ENCODE data around the gene APOA1. TPM values are rescaled to one million over a fixed set of nuclear protein-coding genes. Genes with fewer than 3 reads are reported as not detected.
A peak's percentile ranks its signal among the peaks of the same experiment; 100 is the strongest.

The APOA1 gene
- polyA plus RNA-seq, 1 of the 3 experiments (the other 2 are of a cell fraction): 0.20 TPM

DNA sequence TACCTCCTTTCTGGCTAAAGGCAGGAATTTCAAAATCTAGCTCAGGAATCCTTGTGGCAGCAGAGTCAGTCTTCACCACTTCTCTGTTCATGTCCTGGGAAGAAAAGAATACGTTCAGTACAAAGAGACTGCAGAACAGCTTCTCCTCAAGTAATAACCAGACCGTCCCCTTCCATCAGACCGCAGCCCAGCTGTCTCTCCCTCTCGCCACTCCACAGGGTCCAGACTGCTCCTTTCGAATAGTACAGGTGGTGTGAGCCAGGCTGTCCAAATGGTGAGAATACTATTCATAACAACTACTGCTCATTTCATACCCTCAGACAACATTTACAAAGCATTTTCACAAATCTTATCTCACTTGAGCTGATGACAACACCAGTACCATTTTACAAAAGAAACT lies 50.5 kb downstream of the APOA1 start:
- DNase-seq: peak; percentile 27
- no peaks in the 10 kb centered on the region for H4K20me1 ChIP-seq (ENCODE audit: insufficient read depth)
- H3K4me1 ChIP-seq (ENCODE audit: control insufficient read depth in 1 of 2, insufficient read depth in 2 of 2, low read depth in 1 of 2, low read length in 1 of 2): peaks cover 0 to 20% of the 10 kb centered on the region in 2 experiments; a peak in 2 of 4 replicates
- H3K27me3 ChIP-seq (ENCODE audit: insufficient read depth): no peaks in the 10 kb centered on the region
- peak overlapping the region; percentile 90 for H3K9ac ChIP-seq
- H3K79me2 ChIP-seq (ENCODE audit: insufficient read depth): peaks cover 27% of the 10 kb centered on the region
- peak overlapping the region in 1 of 2 experiments; percentile 58; a peak in 2 of 4 replicates for H3K27ac ChIP-seq (ENCODE audit: low read depth in 2 of 2, low read length in 1 of 2)
- no peaks in the 10 kb centered on the region for H3K9me3 ChIP-seq
- H2AFZ ChIP-seq (ENCODE audit: low read depth): peak overlapping the region; percentile 98; the same call in 1 of the 2 replicates
- no peak for TF ChIP-seq TCF12 (IDR thresholded peaks at IDR 0.05)
- TF ChIP-seq, protein P1, sequence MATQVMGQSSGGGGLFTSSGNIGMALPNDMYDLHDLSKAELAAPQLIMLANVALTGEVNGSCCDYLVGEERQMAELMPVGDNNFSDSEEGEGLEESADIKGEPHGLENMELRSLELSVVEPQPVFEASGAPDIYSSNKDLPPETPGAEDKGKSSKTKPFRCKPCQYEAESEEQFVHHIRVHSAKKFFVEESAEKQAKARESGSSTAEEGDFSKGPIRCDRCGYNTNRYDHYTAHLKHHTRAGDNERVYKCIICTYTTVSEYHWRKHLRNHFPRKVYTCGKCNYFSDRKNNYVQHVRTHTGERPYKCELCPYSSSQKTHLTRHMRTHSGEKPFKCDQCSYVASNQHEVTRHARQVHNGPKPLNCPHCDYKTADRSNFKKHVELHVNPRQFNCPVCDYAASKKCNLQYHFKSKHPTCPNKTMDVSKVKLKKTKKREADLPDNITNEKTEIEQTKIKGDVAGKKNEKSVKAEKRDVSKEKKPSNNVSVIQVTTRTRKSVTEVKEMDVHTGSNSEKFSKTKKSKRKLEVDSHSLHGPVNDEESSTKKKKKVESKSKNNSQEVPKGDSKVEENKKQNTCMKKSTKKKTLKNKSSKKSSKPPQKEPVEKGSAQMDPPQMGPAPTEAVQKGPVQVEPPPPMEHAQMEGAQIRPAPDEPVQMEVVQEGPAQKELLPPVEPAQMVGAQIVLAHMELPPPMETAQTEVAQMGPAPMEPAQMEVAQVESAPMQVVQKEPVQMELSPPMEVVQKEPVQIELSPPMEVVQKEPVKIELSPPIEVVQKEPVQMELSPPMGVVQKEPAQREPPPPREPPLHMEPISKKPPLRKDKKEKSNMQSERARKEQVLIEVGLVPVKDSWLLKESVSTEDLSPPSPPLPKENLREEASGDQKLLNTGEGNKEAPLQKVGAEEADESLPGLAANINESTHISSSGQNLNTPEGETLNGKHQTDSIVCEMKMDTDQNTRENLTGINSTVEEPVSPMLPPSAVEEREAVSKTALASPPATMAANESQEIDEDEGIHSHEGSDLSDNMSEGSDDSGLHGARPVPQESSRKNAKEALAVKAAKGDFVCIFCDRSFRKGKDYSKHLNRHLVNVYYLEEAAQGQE (IDR thresholded peaks at IDR 0.05; ENCODE audit: low read depth, low read length): no peak
- TF ChIP-seq MEF2A (IDR thresholded peaks at IDR 0.05; ENCODE audit: borderline replicate concordance, low read depth): no peak
- TF ChIP-seq JUND (IDR thresholded peaks at IDR 0.05): no peak
- TF ChIP-seq FOSL2 (IDR thresholded peaks at IDR 0.05; ENCODE audit: borderline replicate concordance, low read depth): no peak
- TF ChIP-seq, protein P2, sequence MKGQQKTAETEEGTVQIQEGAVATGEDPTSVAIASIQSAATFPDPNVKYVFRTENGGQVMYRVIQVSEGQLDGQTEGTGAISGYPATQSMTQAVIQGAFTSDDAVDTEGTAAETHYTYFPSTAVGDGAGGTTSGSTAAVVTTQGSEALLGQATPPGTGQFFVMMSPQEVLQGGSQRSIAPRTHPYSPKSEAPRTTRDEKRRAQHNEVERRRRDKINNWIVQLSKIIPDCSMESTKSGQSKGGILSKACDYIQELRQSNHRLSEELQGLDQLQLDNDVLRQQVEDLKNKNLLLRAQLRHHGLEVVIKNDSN (IDR thresholded peaks at IDR 0.05; ENCODE audit: borderline replicate concordance, low read depth): no peak
- no peak for TF ChIP-seq FOXJ3 (CRISPR knock-in tag; IDR thresholded peaks at IDR 0.05)
- TF ChIP-seq RFX5 (IDR thresholded peaks at IDR 0.05; ENCODE audit: low read length): no peak
- TF ChIP-seq SMC3 (IDR thresholded peaks at IDR 0.05; ENCODE audit: low read depth, low read length): no peak
- no peak for TF ChIP-seq NFIC (IDR thresholded peaks at IDR 0.05; ENCODE audit: borderline replicate concordance)
- TF ChIP-seq TAF1 (IDR thresholded peaks at IDR 0.05; ENCODE audit: borderline replicate concordance, low read depth, low read length): no peak
- TF ChIP-seq POLR2AphosphoS5 (IDR thresholded peaks at IDR 0.05; ENCODE audit: low read depth, low read length): no peak
- TF ChIP-seq CHD2 (IDR thresholded peaks at IDR 0.05; ENCODE audit: low read length, partially characterized antibody): no peak
- WGBS (ENCODE audit: low lambda C conversion rate): 35% methylated on average over 5 of the region's 5 CpGs
- peaks cover 42 to 48% of the 10 kb centered on the region in 2 experiments for H3K36me3 ChIP-seq (replicated peaks in 1 of 2; ENCODE audit: control insufficient read depth in 1 of 2, insufficient read depth in 2 of 2, low read length in 1 of 2)
- peak overlapping the region; percentile 75 to 93 for H3K4me3 ChIP-seq (ENCODE audit: low read depth in 2 of 2, low read length in 1 of 2)
- H3K4me2 ChIP-seq: peak overlapping the region; percentile 88
- ChIA-PET POLR2A (interaction anchor here (1.3 to 1.7 kb wide), 2 partner anchors 13 to 357 kb away, joined by 4 to 8 read pairs; partner anchors contain the start of gene PAFAH1B2), CTCF (interaction anchor here (0.8 to 11.4 kb wide), 12 partner anchors 9 to 440 kb away, joined by 3 to 268 read pairs (median 6); partner anchors contain the start of genes APOA4, APOC3 and SIK3)
- no peaks in the 10 kb centered on the region for H3F3A ChIP-seq (replicated peaks; ENCODE audit: insufficient read depth)
- H3K9me2 ChIP-seq: no peaks in the 10 kb centered on the region

DNA sequence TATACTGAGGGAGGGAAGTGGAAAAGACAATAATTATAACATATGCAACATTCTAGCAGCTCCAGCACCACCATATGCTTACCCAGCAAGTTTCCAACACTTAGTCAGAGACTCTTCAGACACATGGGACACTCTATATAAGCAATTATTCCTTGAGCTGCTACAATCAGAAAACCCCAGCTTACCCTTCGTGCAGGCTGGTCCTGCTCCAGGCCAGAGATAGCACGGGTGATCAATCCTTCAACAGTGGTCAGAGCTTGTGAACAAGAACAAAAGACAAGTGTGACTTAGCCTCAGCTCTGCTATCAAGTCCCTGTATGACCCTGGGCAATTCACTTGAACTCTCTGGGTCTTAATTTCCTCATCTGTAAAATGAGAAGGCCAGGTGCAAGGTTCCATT lies 51.1 kb downstream of the APOA1 start:
- H3K79me2 ChIP-seq (ENCODE audit: insufficient read depth): peaks cover 27% of the 10 kb centered on the region
- peaks cover 44 to 53% of the 10 kb centered on the region in 2 experiments for H3K36me3 ChIP-seq (replicated peaks in 1 of 2; ENCODE audit: control insufficient read depth in 1 of 2, insufficient read depth in 2 of 2, low read length in 1 of 2)
- CTCF ChIA-PET: interaction anchor here (0.8 to 11.4 kb wide), 9 partner anchors 9 to 440 kb away, joined by 3 to 268 read pairs (median 6); partner anchors contain the start of genes APOA4, APOC3 and SIK3
- H3K4me3 ChIP-seq (ENCODE audit: low read depth in 2 of 2, low read length in 1 of 2): peak overlapping the region in 1 of 2 experiments; percentile 93; a peak in 3 of 4 replicates
- no peaks in the 10 kb centered on the region for H3F3A ChIP-seq (replicated peaks; ENCODE audit: insufficient read depth)
- H3K9me3 ChIP-seq: no peaks in the 10 kb centered on the region
- H3K27ac ChIP-seq (ENCODE audit: low read depth in 2 of 2, low read length in 1 of 2): no peak overlapping the region
- 57% methylated on average over 2 of the region's 2 CpGs for WGBS (ENCODE audit: low lambda C conversion rate)
- H2AFZ ChIP-seq (ENCODE audit: low read depth): no peak overlapping the region
- H4K20me1 ChIP-seq (ENCODE audit: insufficient read depth): no peaks in the 10 kb centered on the region
- peaks cover 0 to 16% of the 10 kb centered on the region in 2 experiments; a peak in 2 of 4 replicates for H3K4me1 ChIP-seq (ENCODE audit: control insufficient read depth in 1 of 2, insufficient read depth in 2 of 2, low read depth in 1 of 2, low read length in 1 of 2)
- H3K9me2 ChIP-seq: no peaks in the 10 kb centered on the region
- POLR2A ChIA-PET: no interaction called here
- no peaks in the 10 kb centered on the region for H3K27me3 ChIP-seq (ENCODE audit: insufficient read depth)
- no peak for DNase-seq
- H3K4me2 ChIP-seq: peak overlapping the region; percentile 88
- no peak for TF ChIP-seq CHD2 (IDR thresholded peaks at IDR 0.05; ENCODE audit: low read length, partially characterized antibody)
- TF ChIP-seq POLR2AphosphoS5 (IDR thresholded peaks at IDR 0.05; ENCODE audit: low read depth, low read length): no peak
- TF ChIP-seq SIN3A (IDR thresholded peaks at IDR 0.05; ENCODE audit: borderline replicate concordance, low read depth, low read length): no peak
- TF ChIP-seq, protein P2 (IDR thresholded peaks at IDR 0.05; ENCODE audit: borderline replicate concordance, low read depth): no peak
- TF ChIP-seq, protein P3, sequence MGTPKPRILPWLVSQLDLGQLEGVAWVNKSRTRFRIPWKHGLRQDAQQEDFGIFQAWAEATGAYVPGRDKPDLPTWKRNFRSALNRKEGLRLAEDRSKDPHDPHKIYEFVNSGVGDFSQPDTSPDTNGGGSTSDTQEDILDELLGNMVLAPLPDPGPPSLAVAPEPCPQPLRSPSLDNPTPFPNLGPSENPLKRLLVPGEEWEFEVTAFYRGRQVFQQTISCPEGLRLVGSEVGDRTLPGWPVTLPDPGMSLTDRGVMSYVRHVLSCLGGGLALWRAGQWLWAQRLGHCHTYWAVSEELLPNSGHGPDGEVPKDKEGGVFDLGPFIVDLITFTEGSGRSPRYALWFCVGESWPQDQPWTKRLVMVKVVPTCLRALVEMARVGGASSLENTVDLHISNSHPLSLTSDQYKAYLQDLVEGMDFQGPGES (IDR thresholded peaks at IDR 0.05; ENCODE audit: low read depth, low read length): no peak
- TF ChIP-seq, protein P4, sequence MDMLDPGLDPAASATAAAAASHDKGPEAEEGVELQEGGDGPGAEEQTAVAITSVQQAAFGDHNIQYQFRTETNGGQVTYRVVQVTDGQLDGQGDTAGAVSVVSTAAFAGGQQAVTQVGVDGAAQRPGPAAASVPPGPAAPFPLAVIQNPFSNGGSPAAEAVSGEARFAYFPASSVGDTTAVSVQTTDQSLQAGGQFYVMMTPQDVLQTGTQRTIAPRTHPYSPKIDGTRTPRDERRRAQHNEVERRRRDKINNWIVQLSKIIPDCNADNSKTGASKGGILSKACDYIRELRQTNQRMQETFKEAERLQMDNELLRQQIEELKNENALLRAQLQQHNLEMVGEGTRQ (IDR thresholded peaks at IDR 0.05; ENCODE audit: borderline replicate concordance, low read depth, low read length): no peak
- no peak for TF ChIP-seq RFX5 (IDR thresholded peaks at IDR 0.05; ENCODE audit: low read length)
- TF ChIP-seq JUND (IDR thresholded peaks at IDR 0.05): no peak
- TF ChIP-seq FOSL2 (IDR thresholded peaks at IDR 0.05; ENCODE audit: borderline replicate concordance, low read depth): no peak
- TF ChIP-seq RXRA (IDR thresholded peaks at IDR 0.05; ENCODE audit: borderline replicate concordance, low read depth): no peak
- TF ChIP-seq FOXJ3 (CRISPR knock-in tag; IDR thresholded peaks at IDR 0.05): no peak
- no peak for TF ChIP-seq MXI1 (IDR thresholded peaks at IDR 0.05; ENCODE audit: low read depth, low read length)
- TF ChIP-seq TAF1 (IDR thresholded peaks at IDR 0.05; ENCODE audit: borderline replicate concordance, low read depth, low read length): no peak
- no peak for TF ChIP-seq FOXM1 (IDR thresholded peaks at IDR 0.05; ENCODE audit: low read depth)
- H3K9ac ChIP-seq: 0 out of 2 replicates have a peak overlapping the region, but pooled peaks have one; percentile 90
